Measurements from ENCODE around the gene TSPAN9. TPM values are rescaled to one million over a fixed set of nuclear protein-coding genes. Genes with fewer than 3 reads are reported as not detected.

The TSPAN9 gene
- total RNA-seq, 4 donors from 2014 or later, result 27.9 to 49.1 (median 42.0) TPM

DNA sequence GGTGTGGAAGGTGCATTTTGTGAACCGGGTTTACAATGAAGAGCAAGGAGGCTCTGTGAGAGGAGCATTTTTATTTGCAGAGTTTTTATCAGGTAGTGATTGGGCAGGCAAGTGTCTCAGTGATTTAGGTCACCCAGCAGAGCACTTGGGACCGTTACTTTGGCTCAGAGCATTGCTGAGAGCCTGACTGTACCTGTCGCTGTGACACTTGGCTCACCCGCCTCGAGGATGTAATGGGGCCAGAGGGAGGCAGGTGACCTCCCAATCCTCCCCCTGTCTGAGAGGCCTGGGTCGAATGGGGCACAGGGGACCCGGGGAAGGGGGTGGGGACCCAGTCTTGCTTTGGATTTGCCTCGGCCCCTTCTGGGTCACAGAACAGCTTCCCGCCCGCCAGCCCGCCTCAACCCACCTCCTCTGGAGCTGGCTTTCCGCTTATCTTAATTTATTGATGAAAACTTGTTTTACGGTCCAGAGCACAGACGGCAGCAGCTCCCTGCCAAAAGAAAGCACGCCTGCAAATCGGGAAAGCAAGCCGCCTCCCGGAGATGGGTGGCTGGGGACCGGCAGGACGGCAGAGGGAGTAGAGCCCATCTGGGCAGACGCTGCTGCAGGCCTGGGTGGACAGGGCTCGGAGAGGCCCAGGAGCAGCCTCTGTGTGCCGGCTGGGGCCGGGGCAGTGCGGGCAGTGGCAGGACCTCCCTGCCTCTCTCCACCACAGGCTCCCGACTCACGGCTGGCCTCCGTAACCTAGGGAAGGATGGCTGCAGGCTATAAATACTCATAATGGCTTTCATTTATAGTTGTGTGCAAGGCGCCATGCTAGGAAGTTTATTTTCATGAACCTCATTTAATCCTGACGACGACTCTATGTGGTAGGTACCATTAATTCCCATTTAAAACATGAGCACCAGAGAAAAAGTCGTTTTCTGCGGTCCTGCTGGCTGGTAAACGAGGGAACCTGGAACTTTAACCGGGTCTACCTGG, 187.1 kb downstream of the TSPAN9 start:
- TF ChIP-seq POLR2A (IDR thresholded peaks at IDR 0.05), result no peak
- TF ChIP-seq, protein P1, sequence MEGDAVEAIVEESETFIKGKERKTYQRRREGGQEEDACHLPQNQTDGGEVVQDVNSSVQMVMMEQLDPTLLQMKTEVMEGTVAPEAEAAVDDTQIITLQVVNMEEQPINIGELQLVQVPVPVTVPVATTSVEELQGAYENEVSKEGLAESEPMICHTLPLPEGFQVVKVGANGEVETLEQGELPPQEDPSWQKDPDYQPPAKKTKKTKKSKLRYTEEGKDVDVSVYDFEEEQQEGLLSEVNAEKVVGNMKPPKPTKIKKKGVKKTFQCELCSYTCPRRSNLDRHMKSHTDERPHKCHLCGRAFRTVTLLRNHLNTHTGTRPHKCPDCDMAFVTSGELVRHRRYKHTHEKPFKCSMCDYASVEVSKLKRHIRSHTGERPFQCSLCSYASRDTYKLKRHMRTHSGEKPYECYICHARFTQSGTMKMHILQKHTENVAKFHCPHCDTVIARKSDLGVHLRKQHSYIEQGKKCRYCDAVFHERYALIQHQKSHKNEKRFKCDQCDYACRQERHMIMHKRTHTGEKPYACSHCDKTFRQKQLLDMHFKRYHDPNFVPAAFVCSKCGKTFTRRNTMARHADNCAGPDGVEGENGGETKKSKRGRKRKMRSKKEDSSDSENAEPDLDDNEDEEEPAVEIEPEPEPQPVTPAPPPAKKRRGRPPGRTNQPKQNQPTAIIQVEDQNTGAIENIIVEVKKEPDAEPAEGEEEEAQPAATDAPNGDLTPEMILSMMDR (IDR thresholded peaks at IDR 0.05), result no peak
- no peak overlapping the region for H3K4me3 ChIP-seq (ENCODE audit: low read depth, poor library complexity, severe bottlenecking)
- DNase-seq (ENCODE audit: low spot score in 2 of 2), result no peak
- intact Hi-C loops (cut with DNase I; ENCODE audit: low total_unique reads), result no loop called here
- 83 to 91% methylated on average over 35 of the region's 35 CpGs for WGBS, 2 donors

- H3K4me3 ChIP-seq (ENCODE audit: low read depth, poor library complexity, severe bottlenecking), result no peak overlapping the region
- 90 to 96% methylated on average over 8 of the region's 8 CpGs for WGBS, 2 donors
- no peak for DNase-seq (ENCODE audit: low spot score in 2 of 2)
- no peak for TF ChIP-seq POLR2A (IDR thresholded peaks at IDR 0.05)
- TF ChIP-seq, protein P1 (IDR thresholded peaks at IDR 0.05), result no peak
- intact Hi-C loops (cut with DNase I; ENCODE audit: low total_unique reads), result no loop called here
These were observed 188.2 kb downstream of the TSPAN9 start for GRCh38 chr12:3265406-3265805.

DNA sequence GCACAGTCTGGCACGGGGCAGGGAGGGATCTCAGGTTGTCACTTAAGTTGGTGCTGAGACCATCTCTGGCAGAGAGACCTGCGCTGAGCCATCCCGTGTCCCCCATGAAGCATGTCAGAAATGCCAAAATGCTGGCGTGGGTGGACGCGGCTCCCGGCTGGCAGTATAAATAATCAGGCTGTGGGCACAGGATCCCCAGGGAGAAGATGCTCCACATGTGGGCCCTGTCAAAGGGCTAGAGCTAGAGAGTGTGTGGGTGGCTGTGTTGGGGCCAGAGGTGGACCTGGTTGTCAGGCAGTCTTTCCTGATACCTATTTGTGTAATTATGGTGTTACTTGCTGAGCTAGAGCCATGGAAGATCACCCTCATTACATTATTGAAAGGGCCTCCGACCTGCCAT, 189.5 kb downstream of the TSPAN9 start:
- no peak overlapping the region for H3K4me3 ChIP-seq (ENCODE audit: low read depth, poor library complexity, severe bottlenecking)
- no peak for TF ChIP-seq POLR2A (IDR thresholded peaks at IDR 0.05)
- TF ChIP-seq, protein P1 (IDR thresholded peaks at IDR 0.05), result no peak
- WGBS, 2 donors, result 80 to 84% methylated on average over 8 of the region's 8 CpGs
- intact Hi-C loops (cut with DNase I; ENCODE audit: low total_unique reads), result no loop called here
- no peak for DNase-seq (ENCODE audit: low spot score in 2 of 2)

GRCh38 chr12:3267690-3268089, 190.5 kb downstream of the TSPAN9 start:
- intact Hi-C loops (cut with DNase I; ENCODE audit: low total_unique reads), result no loop called here
- TF ChIP-seq, protein P1 (IDR thresholded peaks at IDR 0.05), result no peak
- no peak for TF ChIP-seq POLR2A (IDR thresholded peaks at IDR 0.05)
- no peak overlapping the region for H3K4me3 ChIP-seq (ENCODE audit: low read depth, poor library complexity, severe bottlenecking)
- DNase-seq (ENCODE audit: low spot score in 2 of 2), result no peak
- WGBS, 2 donors, result 84% methylated on average over 11 of the region's 11 CpGs

GRCh38 chr12:3269594-3269993, 192.4 kb downstream of the TSPAN9 start:
- no peak overlapping the region for H3K4me3 ChIP-seq (ENCODE audit: low read depth, poor library complexity, severe bottlenecking)
- 79 to 86% methylated on average over 11 of the region's 11 CpGs for WGBS, 2 donors
- no peak for TF ChIP-seq POLR2A (IDR thresholded peaks at IDR 0.05)
- TF ChIP-seq, protein P1 (IDR thresholded peaks at IDR 0.05), result no peak
- intact Hi-C loops (cut with DNase I; ENCODE audit: low total_unique reads), result no loop called here
- DNase-seq (ENCODE audit: low spot score in 2 of 2), result no peak

Data from lower leg skin (tissue), 4 donors.